ENCODE data around the gene NTN5.
A peak's percentile ranks its signal among the peaks of the same experiment; 100 is the strongest.

Gene NTN5

DNA sequence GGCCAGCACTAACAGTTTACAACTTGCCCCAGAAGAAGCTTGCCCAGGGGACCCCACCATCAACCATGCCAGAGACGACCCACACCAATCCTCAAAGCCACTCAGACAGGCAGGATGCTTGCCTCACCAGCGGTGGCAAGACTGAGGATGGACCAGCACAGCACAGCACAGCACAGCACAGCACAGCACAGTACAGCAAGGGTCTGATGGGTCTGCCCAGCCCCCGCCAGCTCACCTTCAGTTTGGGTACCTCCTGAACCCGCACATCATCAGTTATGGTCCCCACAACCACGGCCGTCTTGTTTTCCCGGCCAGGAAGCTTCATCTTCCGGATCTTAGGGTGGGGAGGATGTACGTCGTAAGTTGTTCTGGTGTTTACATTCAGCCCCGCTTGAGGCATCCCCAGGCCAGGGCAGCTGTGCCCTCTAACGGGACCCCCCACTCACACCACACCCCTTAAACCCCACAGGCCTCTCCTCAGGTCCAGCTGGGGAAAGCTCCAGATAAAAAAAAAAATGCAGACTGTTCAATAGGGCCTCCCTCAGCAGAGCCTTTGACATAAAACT, 56.2 kb downstream of the NTN5 start:
- DNase-seq: no peak

DNA sequence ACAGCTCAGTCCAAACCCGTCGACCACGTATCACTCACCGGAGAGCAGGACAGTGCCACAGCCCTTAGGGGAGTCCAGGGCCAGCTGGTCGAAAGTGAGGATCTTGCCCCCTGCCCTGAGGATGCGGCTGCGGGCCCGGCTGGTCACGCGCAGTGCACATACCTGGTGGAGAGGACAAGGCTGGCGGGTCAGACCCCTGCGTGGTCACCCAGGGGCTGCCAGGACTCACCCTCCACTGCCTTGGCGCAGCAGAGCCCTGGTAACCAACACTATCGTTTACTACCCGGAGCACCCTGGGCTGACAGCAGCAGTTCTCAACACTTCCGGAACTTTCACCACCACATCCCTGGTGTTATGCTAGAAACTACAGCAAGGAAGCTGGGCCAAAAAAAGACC, 56.8 kb downstream of the NTN5 start:
- no peak for DNase-seq

DNA sequence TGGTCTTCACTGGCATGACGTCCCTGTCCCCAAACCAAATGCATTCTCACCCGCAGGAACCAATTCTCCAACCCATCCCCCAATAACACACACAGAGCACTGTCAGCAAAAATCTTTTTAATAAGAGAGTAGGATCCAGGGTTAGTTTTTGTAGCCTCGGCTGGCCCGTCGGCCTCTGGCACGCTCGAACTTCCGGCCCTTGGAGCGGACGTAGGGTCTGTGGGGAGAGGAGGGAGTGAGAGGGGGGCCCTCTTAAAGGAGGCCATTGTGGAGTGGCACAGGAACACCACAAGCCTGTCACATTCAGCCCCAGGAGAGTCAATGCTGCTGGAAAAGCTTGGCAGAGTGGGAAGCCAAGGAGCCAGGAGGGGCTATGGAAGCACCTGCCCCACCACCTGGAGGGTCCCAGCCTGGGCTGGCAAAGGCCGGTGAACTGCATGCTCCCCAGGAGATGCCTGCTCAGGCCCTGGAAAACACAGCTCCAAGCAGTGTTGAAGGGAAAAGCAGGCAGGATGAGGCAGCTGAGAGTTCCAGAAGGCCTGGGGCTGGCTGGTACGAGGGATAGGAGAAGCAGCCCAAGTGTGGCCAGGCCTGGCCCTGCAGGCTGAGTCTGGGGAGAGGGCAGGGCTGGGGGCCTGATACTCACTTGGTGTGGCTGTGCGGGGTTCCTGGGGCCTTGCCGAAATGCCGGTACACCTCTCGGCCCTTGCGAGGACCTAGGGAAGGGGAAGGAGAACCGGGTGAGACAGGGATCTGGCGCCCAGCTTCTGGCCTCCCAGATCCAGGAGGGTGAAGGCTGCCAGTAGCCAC, 57.4 kb downstream of the NTN5 start:
- DNase-seq: no peak

DNA sequence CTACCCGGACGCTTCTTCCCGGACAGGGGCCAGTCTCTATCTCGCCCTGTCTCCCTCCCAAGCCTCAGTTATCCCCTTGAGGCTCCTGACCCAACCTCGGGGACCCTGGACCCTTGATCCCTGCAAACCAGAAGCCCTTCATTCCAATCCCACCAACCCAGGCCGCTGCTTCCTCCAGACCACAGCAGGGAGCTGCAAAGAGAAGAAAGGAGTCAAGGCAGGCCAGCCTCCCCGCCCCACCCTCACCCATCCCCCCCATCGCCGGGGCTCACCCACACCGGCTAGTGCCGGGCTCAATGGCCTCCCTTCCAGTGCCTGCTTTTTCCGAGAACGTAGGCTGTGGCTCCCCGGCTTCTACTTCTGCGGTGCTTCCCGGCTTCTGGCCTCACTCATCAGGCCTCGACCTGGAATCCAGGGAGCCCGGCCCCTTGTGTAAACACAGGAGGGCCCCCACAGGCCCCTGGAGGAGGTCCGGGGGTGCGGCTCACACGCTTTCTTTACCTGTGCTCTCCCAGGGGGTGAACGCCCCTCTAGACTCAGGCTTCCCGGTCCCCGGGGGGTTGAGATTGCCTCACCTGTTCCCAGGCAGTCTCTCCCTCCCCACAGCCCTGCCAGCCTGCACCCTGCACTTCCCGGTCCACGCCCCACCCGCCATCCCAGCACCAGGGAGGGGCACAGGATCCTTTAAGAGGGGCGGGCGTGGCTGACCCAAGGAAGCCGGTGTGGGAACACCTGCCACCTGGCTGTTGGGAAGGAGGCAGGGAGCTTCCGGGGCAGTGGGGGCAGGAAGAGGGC, 58.2 kb downstream of the NTN5 start, which contains the start of gene FAM83E:
Gene FAM83E, minus strand, starts transcription at position 641 of the 795 bp plus-strand sequence. CDS start 1,704 bp downstream, outside the sequence.
- no peak for DNase-seq

DNA sequence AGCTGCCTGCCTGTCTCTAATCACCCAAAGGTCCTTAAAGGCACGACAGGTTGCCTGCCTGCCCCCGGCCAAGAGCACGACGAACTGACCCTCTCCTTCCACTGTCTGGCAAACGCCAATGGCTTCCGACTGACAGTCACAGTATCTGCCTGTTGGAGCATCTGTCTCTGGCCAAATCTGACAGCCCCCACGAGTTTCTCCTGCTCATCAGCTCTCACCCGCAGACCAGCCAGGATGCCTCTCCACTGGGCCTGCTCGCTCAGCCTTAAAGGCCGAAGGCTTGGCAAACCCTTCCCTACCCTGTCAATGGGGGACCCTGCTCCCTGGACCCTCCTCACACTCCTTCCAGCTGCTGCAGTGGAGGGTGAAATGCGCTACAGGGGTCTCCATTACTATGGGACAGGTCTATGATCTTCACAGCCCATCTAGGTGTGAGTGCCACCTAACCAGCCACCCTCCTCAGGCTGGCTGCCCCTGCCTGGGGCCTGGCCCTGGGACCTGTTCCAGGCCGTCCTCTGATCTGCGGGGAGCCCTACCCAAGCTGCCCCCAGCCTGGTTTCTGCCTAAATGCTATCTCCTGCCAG, 58.9 kb downstream of the NTN5 start:
- DNase-seq: no peak

DNA sequence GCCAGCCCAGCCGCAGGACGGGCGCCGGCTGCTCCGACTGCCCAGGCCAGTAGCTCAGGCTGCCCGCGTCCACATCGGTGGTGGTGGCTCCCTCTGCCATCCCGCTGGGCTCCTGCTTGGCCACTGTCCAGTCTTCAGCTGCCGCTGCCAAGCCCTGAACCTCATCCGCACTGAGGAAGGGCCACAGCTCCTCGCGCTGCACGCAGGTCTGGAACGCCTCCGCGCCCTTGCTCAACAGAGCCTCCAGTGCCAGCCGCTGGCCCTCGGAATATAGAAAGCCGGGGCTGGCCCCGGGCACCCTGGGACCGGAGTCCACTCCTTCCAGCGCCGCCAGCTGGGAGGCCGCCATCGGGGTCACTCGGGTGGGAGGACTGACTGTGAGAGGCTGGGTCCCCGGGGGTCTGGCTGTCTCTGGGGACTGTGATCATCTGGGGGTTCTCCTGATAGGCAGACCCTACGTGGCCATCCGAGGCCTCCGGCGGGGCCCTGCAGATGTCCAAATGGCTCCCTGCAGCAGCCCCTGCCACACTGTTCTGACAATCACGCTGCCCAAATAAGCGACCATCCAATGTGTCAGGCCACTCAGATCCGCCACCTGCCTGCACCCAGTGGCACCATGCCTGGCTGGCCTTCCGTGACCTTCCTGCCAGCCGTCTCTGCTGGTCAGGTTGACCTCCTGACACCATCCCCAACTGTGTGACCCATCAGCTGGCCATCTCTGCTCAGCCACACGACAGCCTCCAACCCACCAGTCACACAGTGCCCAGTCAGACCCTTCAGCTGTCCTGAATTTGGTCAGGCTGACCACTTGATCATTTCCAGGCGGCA, 59.6 kb downstream of the NTN5 start:
- peak in 41 of 58 donors; percentile 8 to 70 (median 39) for DNase-seq

DNA sequence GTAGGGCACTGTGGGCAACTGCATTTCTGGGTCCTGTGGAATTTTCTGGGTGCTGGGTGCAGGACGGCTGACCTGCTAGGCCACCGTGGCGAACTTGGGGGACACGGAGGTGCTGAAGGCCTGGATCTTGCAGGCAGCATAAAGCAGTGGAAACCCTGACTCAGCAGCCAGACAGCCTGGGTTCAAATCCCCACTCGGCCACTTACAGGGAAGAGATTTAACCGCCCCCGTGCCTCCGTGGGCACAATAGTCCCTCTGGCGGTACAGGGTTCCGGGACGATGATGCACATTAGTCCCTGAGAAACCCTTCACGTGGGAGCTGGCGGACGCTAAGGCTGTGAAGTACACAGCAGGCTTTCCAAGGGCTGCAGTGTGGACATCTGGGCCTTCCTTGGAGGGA, 60.9 kb downstream of the NTN5 start:
- no peak for DNase-seq

Measured in anterior cingulate cortex (tissue), 58 donors.